Lung (tissue), 12 donors: ENCODE measurements around the gene THSD7A. TPM values are rescaled to one million over a fixed set of nuclear protein-coding genes. Genes with fewer than 3 reads are reported as not detected.

Experiments
- ATAC-seq: fragments of 200-7000 bp; cut with Tn5 transposase; one replicate; pipeline ENCODE4 v1.9.1; 2020; ENCODE audit warnings: moderate number of reproducible peaks; ENCODE audit not compliant: insufficient read depth, low FRiP score
- DNase-seq, 3 donors: peaks; one replicate each; pipeline ENCODE4 v3.0.0-alpha.2; 2013 to 2017
- H3K27ac ChIP-seq, 2 donors: one replicate each; pipeline ENCODE4 v1.5.1; 2013; ENCODE audit warnings: mild to moderate bottlenecking in 2 of 2, moderate library complexity in 2 of 2, control low read depth in 1 of 2, inconsistent platforms in 1 of 2, low read depth in 1 of 2, low read length in 1 of 2
- H3K27me3 ChIP-seq, 3 donors: one replicate each; pipeline ENCODE4 v1.5.1; 2013; ENCODE audit warnings: low read length in 2 of 3; ENCODE audit not compliant: control insufficient read depth in 3 of 3, insufficient read depth in 3 of 3
- H3K36me3 ChIP-seq, 4 donors: one replicate each; pipeline ENCODE4 v1.5.1; 2013; ENCODE audit warnings: low read length in 4 of 4, mild to moderate bottlenecking in 1 of 4, moderate library complexity in 1 of 4; ENCODE audit not compliant: control insufficient read depth in 4 of 4, insufficient read depth in 4 of 4
- H3K4me1 ChIP-seq, 5 donors: one replicate each; pipeline ENCODE4 v1.5.1; 2013; ENCODE audit warnings: low read length in 5 of 5, mild to moderate bottlenecking in 2 of 5, moderate library complexity in 1 of 5; ENCODE audit not compliant: control insufficient read depth in 5 of 5, insufficient read depth in 5 of 5
- H3K4me3 ChIP-seq: one replicate; pipeline ENCODE4 v1.5.1; 2013; ENCODE audit warnings: mild to moderate bottlenecking, control low read depth, moderate library complexity
- H3K9ac ChIP-seq, 2 donors: one replicate each; pipeline ENCODE4 v1.5.1; 2013; ENCODE audit warnings: low read length in 2 of 2, control low read depth in 1 of 2; ENCODE audit not compliant: insufficient read depth in 1 of 2
- H3K9me3 ChIP-seq, 4 donors: one replicate each; pipeline ENCODE4 v1.5.1; 2013; ENCODE audit warnings: low read length in 3 of 4, mild to moderate bottlenecking in 1 of 4, moderate library complexity in 1 of 4; ENCODE audit not compliant: control insufficient read depth in 4 of 4, insufficient read depth in 3 of 4
- CTCF ChIP-seq: IDR thresholded peaks from 2 replicates; pipeline ENCODE4 v1.5.1; 2012; ENCODE audit warnings: mild to moderate bottlenecking; ENCODE audit errors: control extremely low read depth, extremely low read depth
- WGBS, 2 donors: extraction: QIAGEN DNeasy Blood & Tissue Kit; methylation state at CpG; one replicate each; pipeline ENCODE4 v1.1.7; 2013; 5-methylcytosine and 5-hydroxymethylcytosine counted together
- polyA plus RNA-seq, 2 donors: library from polyadenylated mRNA; stranded (reverse); fragments of 200-250 nt; gene quantifications; one replicate each; pipeline ENCODE4 v1.2.1, GENCODE V29; 2013
- total RNA-seq, 2 donors: library from RNA; depleted of rRNA in 1 of 2; stranded (reverse); fragments of >200 nt in 1 of 2; gene quantifications; one replicate each; pipeline ENCODE4 v1.2.1, GENCODE V29; 2014 to 2021
- donor health status: control.
- donor health status: control.
- donor health status: Bipolar disorder and iron deficiency.
- donor health status: healthy.
- donor health status: DM: yes; HTN: yes; CAD: no.

The THSD7A gene
- total and polyA plus RNA-seq, 4 donors, result 0.53 to 12.1 (median 4.5) TPM

GRCh38 chr7:11551470-11551869 lies 280.5 kb downstream of the THSD7A start:
- H3K4me3 ChIP-seq, result no peak overlapping the region
- ATAC-seq, result no peak
- no peak overlapping the region for H3K9ac ChIP-seq
- no peak overlapping the region for H3K27ac ChIP-seq
- H3K4me1 ChIP-seq, result no peaks in the 10 kb centered on the region
- H3K9me3 ChIP-seq, result no peaks in the 10 kb centered on the region
- DNase-seq, result no peak
- H3K27me3 ChIP-seq, result no peaks in the 10 kb centered on the region
- TF ChIP-seq CTCF, result no peak
- H3K36me3 ChIP-seq, result no peaks in the 10 kb centered on the region

DNA sequence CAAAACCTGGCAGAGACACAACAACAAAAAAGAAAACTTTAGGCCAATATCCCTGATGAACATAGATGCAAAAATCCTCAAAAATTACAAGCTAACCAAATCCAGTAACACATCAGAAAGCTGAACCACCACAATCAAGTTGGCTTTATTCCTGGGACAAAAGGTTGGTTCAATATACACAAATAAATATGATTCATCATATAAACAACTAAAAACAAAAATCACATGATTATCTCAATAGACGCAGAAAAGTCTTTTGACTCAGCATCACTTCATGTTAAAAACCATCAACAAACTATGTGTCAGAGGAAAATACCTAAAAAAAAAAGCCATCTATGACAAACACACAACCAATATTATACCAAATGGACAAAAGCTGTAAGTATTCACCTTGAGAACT lies 283.5 kb downstream of the THSD7A start:
- H3K4me3 ChIP-seq, result no peak overlapping the region
- no peak overlapping the region for H3K27ac ChIP-seq
- H3K9me3 ChIP-seq, result no peaks in the 10 kb centered on the region
- ATAC-seq (no peak), DNase-seq (no peak)
- WGBS, 2 donors, result 50 to 84% methylated on average over 1 of the region's 1 CpG
- peaks cover 0 to 2% (median 0%) of the 10 kb centered on the region in 5 donors for H3K4me1 ChIP-seq
- no peaks in the 10 kb centered on the region for H3K27me3 ChIP-seq
- no peak for TF ChIP-seq CTCF
- H3K36me3 ChIP-seq, result no peaks in the 10 kb centered on the region
- no peak overlapping the region for H3K9ac ChIP-seq

DNA sequence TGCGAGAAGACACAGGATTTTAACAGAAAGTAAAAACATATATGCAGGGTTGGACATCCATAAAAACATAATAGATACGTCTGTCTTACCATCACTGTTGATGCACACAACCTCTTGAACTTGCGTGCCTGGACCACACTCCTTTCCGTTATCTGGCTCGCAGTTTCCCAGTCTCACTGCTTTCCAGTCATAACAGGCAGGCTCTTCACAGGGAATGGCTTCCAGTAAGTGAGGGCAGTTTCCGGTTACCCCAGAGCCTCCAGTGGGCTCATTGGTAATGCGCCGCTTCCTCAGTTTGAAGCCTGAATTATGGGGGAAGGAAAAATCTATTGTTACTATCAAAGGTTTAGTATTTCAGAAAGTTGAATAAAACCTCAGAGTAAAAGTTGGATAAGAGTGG lies 290.7 kb downstream of the THSD7A start:
- peaks cover 0 to 1% (median 0%) of the 10 kb centered on the region in 4 donors for H3K9me3 ChIP-seq
- DNase-seq (no peak), ATAC-seq (no peak)
- H3K4me1 ChIP-seq, result peaks cover 0 to 35% (median 9%) of the 10 kb centered on the region in 5 donors
- H3K36me3 ChIP-seq, result peaks cover 0 to 19% (median 9%) of the 10 kb centered on the region in 4 donors
- H3K27me3 ChIP-seq, result no peaks in the 10 kb centered on the region
- H3K4me3 ChIP-seq, result no peak overlapping the region
- 96 to 97% methylated on average over 8 of the region's 8 CpGs for WGBS, 2 donors
- no peak overlapping the region for H3K27ac ChIP-seq
- H3K9ac ChIP-seq, result no peak overlapping the region
- no peak for TF ChIP-seq CTCF

DNA sequence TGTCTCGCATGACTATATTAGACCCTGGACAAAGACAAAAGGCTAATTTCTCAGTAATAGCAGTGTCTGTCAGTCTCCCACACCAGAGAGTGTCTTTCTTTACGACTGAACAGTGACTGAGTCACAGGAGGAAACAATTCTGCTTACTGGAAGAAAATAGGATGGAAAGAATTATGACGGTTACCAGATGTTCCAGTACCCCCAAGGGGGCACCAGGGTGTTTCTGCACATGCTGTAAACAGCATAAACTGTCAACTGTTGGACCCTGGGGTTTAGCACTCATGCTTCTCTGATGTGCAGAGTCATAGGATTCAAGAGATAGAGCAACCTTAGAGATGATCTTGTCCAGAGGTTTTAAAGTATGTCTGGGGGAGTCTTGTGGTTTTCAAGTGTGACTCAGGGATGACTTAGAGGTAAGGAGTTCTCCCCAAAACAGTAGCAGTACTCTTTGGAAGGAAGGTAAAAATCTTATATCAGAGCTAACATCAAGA lies 291.7 kb downstream of the THSD7A start:
- Histone ChIP-seq H3K36me3 (peaks cover 0 to 19% (median 9%) of the 10 kb centered on the region in 4 donors), H3K27me3 (no peaks in the 10 kb centered on the region), H3K9me3 (peaks cover 0 to 1% (median 0%) of the 10 kb centered on the region in 4 donors), H3K27ac (no peak overlapping the region), H3K4me3 (no peak overlapping the region), H3K4me1 (peaks cover 0 to 37% (median 9%) of the 10 kb centered on the region in 5 donors), H3K9ac (no peak overlapping the region)
- TF ChIP-seq CTCF, result no peak
- DNase-seq, result peak; percentile 29 to 80 (median 80)
- WGBS, 2 donors, result 8 to 35% methylated on average over 3 of the region's 3 CpGs
- peak; percentile 28 for ATAC-seq
